Inflammatory macrophage treated with lipopolysaccharide for 4 hours (primary cell): ENCODE measurements around the gene SLAMF1.
A peak's percentile ranks its signal among the peaks of the same experiment; 100 is the strongest.
"Not testable (repeated sequence)": the region's sequence is repeated elsewhere in the genome, so short reads cannot be mapped to it uniquely, and the experiment has no call there.

Experiments
- DNase-seq: peaks from one replicate; pipeline ENCODE4 v3.0.0-alpha.2; 2020

SLAMF1 gene

GRCh38 chr1:160646711-160647328, at the start of gene SLAMF1:
TSS of gene SLAMF1 (minus strand) at chr1:160647044. CDS start at chr1:160646945, 99 bp downstream.
- DNase-seq = peak; percentile 92

GRCh38 chr1:160692390-160692789, 45.5 kb upstream of the SLAMF1 start:
- DNase-seq = not testable (repeated sequence)

GRCh38 chr1:160685266-160685665, 38.4 kb upstream of the SLAMF1 start:
- DNase-seq = no peak

- peak; percentile 94 for DNase-seq
Observed at GRCh38 chr1:160682983-160683865, 36.4 kb upstream of the SLAMF1 start.

- DNase-seq = no peak
Observed at GRCh38 chr1:160681891-160682140, 35.0 kb upstream of the SLAMF1 start.

- DNase-seq = peak; percentile 88
Observed at GRCh38 chr1:160681066-160681890, 34.4 kb upstream of the SLAMF1 start.

- no peak for DNase-seq
Observed at GRCh38 chr1:160680399-160680798, 33.6 kb upstream of the SLAMF1 start.

- DNase-seq = no peak
Observed at GRCh38 chr1:160679893-160680292, 33.0 kb upstream of the SLAMF1 start.

GRCh38 chr1:160676869-160677597, 30.2 kb upstream of the SLAMF1 start:
- no peak for DNase-seq

GRCh38 chr1:160675641-160676410, 29.0 kb upstream of the SLAMF1 start:
- DNase-seq = peak; percentile 82

GRCh38 chr1:160674415-160674814, 27.6 kb upstream of the SLAMF1 start:
- DNase-seq = no peak

- peak; percentile 95 for DNase-seq
Observed at GRCh38 chr1:160672789-160673695, 26.2 kb upstream of the SLAMF1 start.

- DNase-seq = peak; percentile 73
Observed at GRCh38 chr1:160671603-160672517, 25.0 kb upstream of the SLAMF1 start.

GRCh38 chr1:160670701-160671100, 23.9 kb upstream of the SLAMF1 start:
- no peak for DNase-seq

- no peak for DNase-seq
Observed at GRCh38 chr1:160669802-160670201, 23.0 kb upstream of the SLAMF1 start.

- no peak for DNase-seq
Observed at GRCh38 chr1:160669276-160669675, 22.4 kb upstream of the SLAMF1 start.

- DNase-seq = no peak
Observed at GRCh38 chr1:160667896-160668295, 21.1 kb upstream of the SLAMF1 start.

GRCh38 chr1:160666079-160666442, 19.2 kb upstream of the SLAMF1 start:
- DNase-seq = no peak

GRCh38 chr1:160665330-160666078, 18.7 kb upstream of the SLAMF1 start:
- peak; percentile 97 for DNase-seq
